Liver (tissue), 9 donors: ENCODE measurements around the gene LRRC49. TPM values are rescaled to one million over a fixed set of nuclear protein-coding genes. Genes with fewer than 3 reads are reported as not detected.

ENCODE experiments used
- DNase-seq: peaks from one replicate; pipeline ENCODE4 v3.0.0-alpha.2; 2017; ENCODE audit warnings: low spot score
- H3K27ac ChIP-seq, 2 donors: one replicate each; pipeline ENCODE4 v1.7.0; 2013; ENCODE audit warnings: inconsistent platforms in 2 of 2, low read length in 2 of 2, control low read depth in 1 of 2, low read depth in 1 of 2, mild to moderate bottlenecking in 1 of 2
- H3K27me3 ChIP-seq, 4 donors: one replicate each; pipeline versions ENCODE4 v1.6.1 to v1.7.0; 2013; ENCODE audit warnings: low read length in 3 of 4, inconsistent platforms in 1 of 4, mild to moderate bottlenecking in 1 of 4, moderate library complexity in 1 of 4; ENCODE audit not compliant: control insufficient read depth in 4 of 4, insufficient read depth in 4 of 4
- H3K36me3 ChIP-seq, 4 donors: one replicate each; pipeline versions ENCODE4 v1.6.1 to v1.7.0; 2013; ENCODE audit warnings: low read length in 3 of 4, mild to moderate bottlenecking in 3 of 4, low read depth in 1 of 4, moderate library complexity in 1 of 4; ENCODE audit not compliant: control insufficient read depth in 4 of 4, insufficient read depth in 3 of 4
- H3K4me1 ChIP-seq, 4 donors: one replicate each; pipeline versions ENCODE4 v1.6.1 to v1.7.0; 2013; ENCODE audit warnings: low read length in 3 of 4, mild to moderate bottlenecking in 3 of 4, moderate library complexity in 1 of 4; ENCODE audit not compliant: control insufficient read depth in 4 of 4, insufficient read depth in 4 of 4
- H3K4me3 ChIP-seq, 3 donors: one replicate each; pipeline versions ENCODE4 v1.6.1 to v1.7.0; 2013; ENCODE audit warnings: low read length in 3 of 3, control low read depth in 1 of 3, low read depth in 1 of 3, mild to moderate bottlenecking in 1 of 3
- H3K9ac ChIP-seq, 2 donors: one replicate each; pipeline ENCODE4 v1.7.0; 2013; ENCODE audit warnings: low read length in 2 of 2, mild to moderate bottlenecking in 2 of 2, moderate library complexity in 2 of 2, control low read depth in 1 of 2, low read depth in 1 of 2
- H3K9me3 ChIP-seq, 4 donors: one replicate each; pipeline versions ENCODE4 v1.6.1 to v1.7.0; 2013; ENCODE audit warnings: low read length in 3 of 4; ENCODE audit not compliant: control insufficient read depth in 4 of 4
- EGR1 ChIP-seq, 2 donors: IDR thresholded peaks; 2 replicates each; pipeline ENCODE4 v1.6.1; 2016 to 2018; ENCODE audit warnings: antibody characterized with exemption in 2 of 2, low read depth in 2 of 2
- FOXA1 ChIP-seq: IDR thresholded peaks from 2 replicates; pipeline ENCODE4 v1.6.1; 2016; ENCODE audit warnings: antibody characterized with exemption
- FOXA2 ChIP-seq: IDR thresholded peaks from 2 replicates; pipeline ENCODE4 v1.6.1; 2016; ENCODE audit warnings: antibody characterized with exemption
- GABPA ChIP-seq, 2 donors: IDR thresholded peaks in 1 of 2; conservative IDR thresholded peaks in 1 of 2; 2 replicates each; pipeline ENCODE4 v1.6.1; 2016; ENCODE audit warnings: antibody characterized with exemption in 2 of 2, mild to moderate bottlenecking in 1 of 2, moderate library complexity in 1 of 2
- HNF4A ChIP-seq, 2 donors: conservative IDR thresholded peaks; 2 replicates each; pipeline ENCODE4 v1.6.1; 2016; ENCODE audit warnings: antibody characterized with exemption in 2 of 2, mild to moderate bottlenecking in 2 of 2
- HNF4G ChIP-seq: IDR thresholded peaks from 2 replicates; pipeline ENCODE4 v1.6.1; 2016; ENCODE audit warnings: antibody characterized with exemption
- JUND ChIP-seq, 2 donors: IDR thresholded peaks; 2 replicates each; pipeline ENCODE4 v1.6.1; 2016; ENCODE audit warnings: antibody characterized with exemption in 2 of 2
- NR2F2 ChIP-seq: IDR thresholded peaks from 2 replicates; pipeline ENCODE4 v1.6.1; 2016; ENCODE audit warnings: antibody characterized with exemption
- RAD21 ChIP-seq, 2 donors: IDR thresholded peaks; 2 replicates each; pipeline ENCODE4 v1.6.1; 2016; ENCODE audit warnings: antibody characterized with exemption in 2 of 2, mild to moderate bottlenecking in 2 of 2
- RXRA ChIP-seq, 2 donors: IDR thresholded peaks; 2 replicates each; pipeline ENCODE4 v1.6.1; 2017 to 2018; ENCODE audit warnings: antibody characterized with exemption in 2 of 2, mild to moderate bottlenecking in 1 of 2
- SP1 ChIP-seq: IDR thresholded peaks from 2 replicates; pipeline ENCODE4 v1.6.1; 2018; ENCODE audit warnings: antibody characterized with exemption, mild to moderate bottlenecking
- TAF1 ChIP-seq: conservative IDR thresholded peaks from 2 replicates; pipeline ENCODE4 v1.6.1; 2016; ENCODE audit warnings: antibody characterized with exemption, mild to moderate bottlenecking
- YY1 ChIP-seq: IDR thresholded peaks from 2 replicates; pipeline ENCODE4 v1.6.1; 2016; ENCODE audit warnings: antibody characterized with exemption, mild to moderate bottlenecking
- WGBS: extraction: QIAGEN DNeasy Blood & Tissue Kit; methylation state at CpG from one replicate; pipeline ENCODE4 v1.1.7; 2013; 5-methylcytosine and 5-hydroxymethylcytosine counted together
- polyA plus RNA-seq, 2 donors: library from polyadenylated mRNA; stranded (reverse) in 1 of 2; unstranded in 1 of 2; fragments of 200-250 nt in 1 of 2; fragments of >200 nt in 1 of 2; fragmentation: Nextera tagmentation in 1 of 2; extraction: Ambion mirVana in 1 of 2; gene quantifications; one replicate each; pipeline versions ENCODE4 v1.2.1 to v1.2.3, GENCODE V29; 2013 to 2015
- total RNA-seq, 2 donors: library from RNA; depleted of rRNA; stranded (reverse); fragments of >200 nt; gene quantifications; one replicate each; pipeline ENCODE4 v1.2.3, GENCODE V29; 2014
- TF ChIP-seq, protein P1 (sequence below): IDR thresholded peaks from 2 replicates; pipeline ENCODE4 v1.6.1; 2016; ENCODE audit warnings: antibody characterized with exemption
- TF ChIP-seq, protein P2 (sequence below): IDR thresholded peaks from 2 replicates; pipeline ENCODE4 v1.6.1; 2016; ENCODE audit warnings: antibody characterized with exemption, mild to moderate bottlenecking
- TF ChIP-seq, protein P3 (sequence below): IDR thresholded peaks from 2 replicates; pipeline ENCODE4 v1.6.1; 2016; ENCODE audit warnings: antibody characterized with exemption
- TF ChIP-seq, protein P4 (sequence below): fragments of 150-350 bp; IDR thresholded peaks from 2 replicates; pipeline ENCODE4 v1.5.1; 2017; ENCODE audit warnings: improper control_type of control experiment, low read depth, low read length; ENCODE audit not compliant: missing input control
- donor health status: healthy.
- donor health status: healthy.
- donor health status: healthy.
- donor health status: healthy.
- donor health status: healthy.

Gene LRRC49
- total and polyA plus RNA-seq, 4 donors = 0.20 to 1.1 (median 0.31) TPM

DNA sequence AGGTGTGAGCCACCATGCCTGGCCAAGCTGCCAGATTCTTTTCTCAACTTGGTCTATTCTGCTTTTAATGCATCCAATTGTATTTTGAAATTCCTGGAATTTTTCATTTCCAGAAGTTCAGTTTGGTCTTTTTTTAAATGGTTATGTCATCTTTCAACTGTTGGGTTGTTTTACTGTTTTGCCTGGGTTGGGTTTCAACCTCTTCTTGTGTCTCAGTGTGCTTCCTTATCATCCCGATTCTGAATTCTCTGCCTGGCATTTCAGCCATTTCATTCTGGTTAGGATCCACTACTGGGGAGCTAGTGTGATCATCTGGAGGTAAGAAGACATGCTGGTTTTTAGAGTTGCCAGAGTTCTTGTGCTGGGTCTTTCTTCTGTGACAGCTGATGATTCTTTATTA is 61.5 kb downstream of the LRRC49 start (continued):
- no peak for TF ChIP-seq SP1
- TF ChIP-seq HNF4G = no peak
- no peak for TF ChIP-seq EGR1 (IDR thresholded peaks at IDR 0.05; ENCODE audit: low read depth in 2 of 2)
- TF ChIP-seq YY1 = no peak
- TF ChIP-seq FOXA2 = no peak
- TF ChIP-seq TAF1 = no peak
- no peak for TF ChIP-seq JUND (IDR thresholded peaks at IDR 0.05)
- no peak for TF ChIP-seq RXRA (IDR thresholded peaks at IDR 0.05)

DNA sequence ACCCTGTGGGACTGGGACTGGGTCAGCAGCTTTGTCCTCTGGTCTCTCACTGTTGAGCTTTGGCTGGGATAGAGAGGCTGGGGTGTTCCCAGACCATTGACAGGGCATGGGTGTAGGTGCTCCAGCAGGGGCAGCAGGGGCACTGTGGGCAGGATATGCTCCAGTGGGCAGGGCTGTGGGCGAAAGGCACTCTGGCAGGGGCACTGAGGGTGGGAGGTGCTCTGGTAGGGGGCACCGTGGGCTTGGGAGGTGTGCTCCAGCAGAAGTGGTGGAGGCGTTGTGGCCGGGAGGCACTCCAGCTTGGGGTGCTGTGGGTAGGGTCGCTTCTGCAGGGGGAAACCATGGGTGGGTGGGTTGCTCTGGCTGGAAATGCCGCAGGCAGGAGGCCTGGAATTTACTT is 62.1 kb downstream of the LRRC49 start:
- Histone ChIP-seq H3K4me3 (no peak overlapping the region), H3K36me3 (no peaks in the 10 kb centered on the region), H3K9ac (no peak overlapping the region), H3K9me3 (peaks cover 0 to 10% (median 2%) of the 10 kb centered on the region in 4 donors), H3K27ac (no peak overlapping the region), H3K4me1 (no peaks in the 10 kb centered on the region), H3K27me3 (no peaks in the 10 kb centered on the region)
- no peak for DNase-seq
- WGBS = 80% methylated on average over 6 of the region's 6 CpGs
- TF ChIP-seq, protein P1, sequence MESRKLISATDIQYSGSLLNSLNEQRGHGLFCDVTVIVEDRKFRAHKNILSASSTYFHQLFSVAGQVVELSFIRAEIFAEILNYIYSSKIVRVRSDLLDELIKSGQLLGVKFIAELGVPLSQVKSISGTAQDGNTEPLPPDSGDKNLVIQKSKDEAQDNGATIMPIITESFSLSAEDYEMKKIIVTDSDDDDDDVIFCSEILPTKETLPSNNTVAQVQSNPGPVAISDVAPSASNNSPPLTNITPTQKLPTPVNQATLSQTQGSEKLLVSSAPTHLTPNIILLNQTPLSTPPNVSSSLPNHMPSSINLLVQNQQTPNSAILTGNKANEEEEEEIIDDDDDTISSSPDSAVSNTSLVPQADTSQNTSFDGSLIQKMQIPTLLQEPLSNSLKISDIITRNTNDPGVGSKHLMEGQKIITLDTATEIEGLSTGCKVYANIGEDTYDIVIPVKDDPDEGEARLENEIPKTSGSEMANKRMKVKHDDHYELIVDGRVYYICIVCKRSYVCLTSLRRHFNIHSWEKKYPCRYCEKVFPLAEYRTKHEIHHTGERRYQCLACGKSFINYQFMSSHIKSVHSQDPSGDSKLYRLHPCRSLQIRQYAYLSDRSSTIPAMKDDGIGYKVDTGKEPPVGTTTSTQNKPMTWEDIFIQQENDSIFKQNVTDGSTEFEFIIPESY = no peak
- no peak for TF ChIP-seq FOXA2
- TF ChIP-seq FOXA1 = no peak
- no peak for TF ChIP-seq NR2F2
- no peak for TF ChIP-seq EGR1 (IDR thresholded peaks at IDR 0.05; ENCODE audit: low read depth in 2 of 2)
- TF ChIP-seq RAD21 (IDR thresholded peaks at IDR 0.05) = no peak
- TF ChIP-seq, protein P2, sequence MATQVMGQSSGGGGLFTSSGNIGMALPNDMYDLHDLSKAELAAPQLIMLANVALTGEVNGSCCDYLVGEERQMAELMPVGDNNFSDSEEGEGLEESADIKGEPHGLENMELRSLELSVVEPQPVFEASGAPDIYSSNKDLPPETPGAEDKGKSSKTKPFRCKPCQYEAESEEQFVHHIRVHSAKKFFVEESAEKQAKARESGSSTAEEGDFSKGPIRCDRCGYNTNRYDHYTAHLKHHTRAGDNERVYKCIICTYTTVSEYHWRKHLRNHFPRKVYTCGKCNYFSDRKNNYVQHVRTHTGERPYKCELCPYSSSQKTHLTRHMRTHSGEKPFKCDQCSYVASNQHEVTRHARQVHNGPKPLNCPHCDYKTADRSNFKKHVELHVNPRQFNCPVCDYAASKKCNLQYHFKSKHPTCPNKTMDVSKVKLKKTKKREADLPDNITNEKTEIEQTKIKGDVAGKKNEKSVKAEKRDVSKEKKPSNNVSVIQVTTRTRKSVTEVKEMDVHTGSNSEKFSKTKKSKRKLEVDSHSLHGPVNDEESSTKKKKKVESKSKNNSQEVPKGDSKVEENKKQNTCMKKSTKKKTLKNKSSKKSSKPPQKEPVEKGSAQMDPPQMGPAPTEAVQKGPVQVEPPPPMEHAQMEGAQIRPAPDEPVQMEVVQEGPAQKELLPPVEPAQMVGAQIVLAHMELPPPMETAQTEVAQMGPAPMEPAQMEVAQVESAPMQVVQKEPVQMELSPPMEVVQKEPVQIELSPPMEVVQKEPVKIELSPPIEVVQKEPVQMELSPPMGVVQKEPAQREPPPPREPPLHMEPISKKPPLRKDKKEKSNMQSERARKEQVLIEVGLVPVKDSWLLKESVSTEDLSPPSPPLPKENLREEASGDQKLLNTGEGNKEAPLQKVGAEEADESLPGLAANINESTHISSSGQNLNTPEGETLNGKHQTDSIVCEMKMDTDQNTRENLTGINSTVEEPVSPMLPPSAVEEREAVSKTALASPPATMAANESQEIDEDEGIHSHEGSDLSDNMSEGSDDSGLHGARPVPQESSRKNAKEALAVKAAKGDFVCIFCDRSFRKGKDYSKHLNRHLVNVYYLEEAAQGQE = no peak
- no peak for TF ChIP-seq SP1
- TF ChIP-seq HNF4A (conservative IDR thresholded peaks at IDR 0.05) = no peak

DNA sequence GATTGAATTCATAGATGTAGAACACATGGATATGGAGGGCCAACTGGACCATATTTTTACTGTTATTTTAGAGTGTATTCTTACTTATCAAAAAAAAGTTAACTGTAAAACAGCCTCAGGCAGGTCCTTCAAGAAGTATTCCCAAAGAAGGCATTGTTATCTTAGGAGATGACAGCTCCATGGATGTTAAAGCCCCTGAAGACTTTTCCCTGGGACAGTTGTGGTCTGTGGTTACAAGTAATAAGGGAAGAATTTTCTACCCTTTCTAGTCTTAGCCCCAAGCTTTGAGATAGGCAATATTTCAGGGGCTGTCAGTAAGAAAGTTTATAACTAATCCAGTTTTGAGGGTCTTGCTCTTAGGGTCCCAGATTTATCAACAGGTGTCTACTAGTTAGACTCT is 62.5 kb downstream of the LRRC49 start:
- Histone ChIP-seq H3K27me3 (no peaks in the 10 kb centered on the region), H3K36me3 (no peaks in the 10 kb centered on the region), H3K9ac (no peak overlapping the region), H3K4me1 (no peaks in the 10 kb centered on the region), H3K9me3 (peaks cover 0 to 10% (median 2%) of the 10 kb centered on the region in 4 donors), H3K4me3 (no peak overlapping the region), H3K27ac (no peak overlapping the region)
- no peak for DNase-seq
- TF ChIP-seq HNF4G (no peak), NR2F2 (no peak), FOXA2 (no peak), RAD21 (IDR thresholded peaks at IDR 0.05) (no peak), GABPA (IDR thresholded peaks at IDR 0.05 in 1 of 2, conservative IDR thresholded peaks at IDR 0.05 in 1 of 2) (no peak), HNF4A (conservative IDR thresholded peaks at IDR 0.05) (no peak), YY1 (no peak), SP1 (no peak), TAF1 (no peak), FOXA1 (no peak), RXRA (IDR thresholded peaks at IDR 0.05) (no peak)
- TF ChIP-seq, protein P3, sequence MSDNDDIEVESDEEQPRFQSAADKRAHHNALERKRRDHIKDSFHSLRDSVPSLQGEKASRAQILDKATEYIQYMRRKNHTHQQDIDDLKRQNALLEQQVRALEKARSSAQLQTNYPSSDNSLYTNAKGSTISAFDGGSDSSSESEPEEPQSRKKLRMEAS = no peak
- TF ChIP-seq, protein P2 = no peak
- TF ChIP-seq, protein P1 = no peak
- TF ChIP-seq, protein P4, sequence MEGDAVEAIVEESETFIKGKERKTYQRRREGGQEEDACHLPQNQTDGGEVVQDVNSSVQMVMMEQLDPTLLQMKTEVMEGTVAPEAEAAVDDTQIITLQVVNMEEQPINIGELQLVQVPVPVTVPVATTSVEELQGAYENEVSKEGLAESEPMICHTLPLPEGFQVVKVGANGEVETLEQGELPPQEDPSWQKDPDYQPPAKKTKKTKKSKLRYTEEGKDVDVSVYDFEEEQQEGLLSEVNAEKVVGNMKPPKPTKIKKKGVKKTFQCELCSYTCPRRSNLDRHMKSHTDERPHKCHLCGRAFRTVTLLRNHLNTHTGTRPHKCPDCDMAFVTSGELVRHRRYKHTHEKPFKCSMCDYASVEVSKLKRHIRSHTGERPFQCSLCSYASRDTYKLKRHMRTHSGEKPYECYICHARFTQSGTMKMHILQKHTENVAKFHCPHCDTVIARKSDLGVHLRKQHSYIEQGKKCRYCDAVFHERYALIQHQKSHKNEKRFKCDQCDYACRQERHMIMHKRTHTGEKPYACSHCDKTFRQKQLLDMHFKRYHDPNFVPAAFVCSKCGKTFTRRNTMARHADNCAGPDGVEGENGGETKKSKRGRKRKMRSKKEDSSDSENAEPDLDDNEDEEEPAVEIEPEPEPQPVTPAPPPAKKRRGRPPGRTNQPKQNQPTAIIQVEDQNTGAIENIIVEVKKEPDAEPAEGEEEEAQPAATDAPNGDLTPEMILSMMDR = no peak
